Kidney tubule cell (primary cell): Measurements from ENCODE around the gene PRDM16.

Experiments used
- DNase-seq: peaks from one replicate; pipeline ENCODE4 v3.0.0-alpha.2; 2018; ENCODE audit warnings: low spot score

Gene PRDM16

GRCh38 chr1:3417082-3417739, 348.2 kb downstream of the PRDM16 start:
- no peak for DNase-seq

DNA sequence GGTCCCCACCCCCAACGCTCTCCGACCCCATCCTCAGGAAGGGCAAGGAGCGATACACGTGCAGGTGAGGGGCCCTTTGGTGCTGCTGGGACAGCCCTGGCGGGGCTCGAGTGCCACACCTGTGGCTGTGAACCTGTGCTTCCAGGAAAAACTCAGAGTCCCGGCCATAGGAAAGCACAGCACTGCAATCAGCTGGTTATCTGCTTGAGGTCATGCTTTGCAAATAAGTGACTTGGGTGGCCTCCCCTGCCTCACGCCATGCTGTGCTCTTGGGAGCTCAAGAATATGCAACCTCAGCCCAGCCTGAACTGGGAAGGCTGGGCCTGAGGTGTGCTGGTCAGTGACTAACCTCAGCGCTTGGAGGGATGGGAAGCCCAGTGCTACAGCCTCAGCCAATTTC, 348.9 kb downstream of the PRDM16 start:
- DNase-seq, result no peak

- no peak for DNase-seq
Measured at GRCh38 chr1:3418600-3418999, 349.6 kb downstream of the PRDM16 start.

- DNase-seq, result no peak
Measured at GRCh38 chr1:3419415-3420204, 350.6 kb downstream of the PRDM16 start.

GRCh38 chr1:3420218-3420951, 351.4 kb downstream of the PRDM16 start:
- no peak for DNase-seq

DNA sequence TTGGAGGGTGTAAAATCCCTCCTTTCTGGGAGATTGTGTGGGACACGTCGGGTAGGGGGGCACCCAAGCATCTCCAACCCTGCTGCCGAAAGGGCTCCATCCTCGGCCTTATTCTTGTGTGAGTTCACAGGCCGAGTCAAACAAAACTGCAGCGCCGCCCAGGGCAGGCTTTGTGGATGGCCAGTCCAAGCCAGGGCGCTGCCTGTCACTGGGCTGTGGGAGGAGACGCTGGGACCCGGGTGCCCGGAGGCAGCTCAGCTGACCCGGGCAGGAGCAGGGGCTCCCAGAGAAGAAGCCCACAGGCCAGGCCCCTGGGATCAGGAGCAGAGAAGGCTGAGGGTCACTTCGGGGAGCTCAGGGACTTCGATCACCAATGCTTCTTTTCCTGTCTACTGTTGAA, 353.6 kb downstream of the PRDM16 start:
- no peak for DNase-seq

- DNase-seq, result no peak
Measured at GRCh38 chr1:3423245-3423829, 354.3 kb downstream of the PRDM16 start.

DNA sequence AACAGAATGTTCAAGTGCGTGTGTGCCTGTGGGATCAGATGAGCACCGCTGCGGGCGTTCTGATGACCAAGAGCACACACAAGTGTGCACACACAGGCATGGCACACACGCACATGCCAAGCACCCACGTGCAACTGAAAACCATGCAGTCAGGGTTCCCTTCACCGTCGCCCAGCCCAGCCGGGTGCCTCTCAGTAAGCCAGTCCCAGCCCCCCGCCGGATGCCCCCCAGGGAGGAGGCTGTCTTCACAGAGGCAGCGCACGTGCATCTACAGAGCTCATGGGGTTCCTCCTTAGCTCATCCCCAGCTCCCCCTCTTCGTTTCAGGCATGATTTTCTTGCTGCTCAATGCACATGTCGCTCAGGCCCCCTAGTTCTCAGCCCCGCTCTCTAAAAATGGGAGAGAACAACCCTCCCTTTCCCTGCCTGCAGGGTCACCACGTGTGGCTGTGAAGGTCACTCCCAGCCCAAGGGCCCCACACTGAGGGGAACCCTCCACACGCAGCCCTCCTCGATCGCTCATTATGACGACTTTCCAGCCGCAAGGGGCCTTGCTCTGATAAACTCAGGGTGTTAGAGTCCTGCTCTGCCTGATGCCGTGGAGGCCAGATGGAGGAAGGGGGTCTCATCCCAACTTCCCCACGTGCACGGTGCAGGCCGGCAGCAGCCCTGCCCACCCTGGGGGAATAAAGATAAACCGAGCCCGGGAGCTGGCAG, 355.1 kb downstream of the PRDM16 start:
- DNase-seq, result no peak

GRCh38 chr1:3425486-3426215, 356.6 kb downstream of the PRDM16 start:
- DNase-seq, result no peak

- DNase-seq, result no peak
Measured at GRCh38 chr1:3426956-3427535, 358.0 kb downstream of the PRDM16 start.

GRCh38 chr1:3427711-3428704, 359.0 kb downstream of the PRDM16 start:
- no peak for DNase-seq

- no peak for DNase-seq
Measured at GRCh38 chr1:3428899-3429298, 359.9 kb downstream of the PRDM16 start.

- DNase-seq, result no peak
Measured at GRCh38 chr1:3429320-3429719, 360.3 kb downstream of the PRDM16 start.

DNA sequence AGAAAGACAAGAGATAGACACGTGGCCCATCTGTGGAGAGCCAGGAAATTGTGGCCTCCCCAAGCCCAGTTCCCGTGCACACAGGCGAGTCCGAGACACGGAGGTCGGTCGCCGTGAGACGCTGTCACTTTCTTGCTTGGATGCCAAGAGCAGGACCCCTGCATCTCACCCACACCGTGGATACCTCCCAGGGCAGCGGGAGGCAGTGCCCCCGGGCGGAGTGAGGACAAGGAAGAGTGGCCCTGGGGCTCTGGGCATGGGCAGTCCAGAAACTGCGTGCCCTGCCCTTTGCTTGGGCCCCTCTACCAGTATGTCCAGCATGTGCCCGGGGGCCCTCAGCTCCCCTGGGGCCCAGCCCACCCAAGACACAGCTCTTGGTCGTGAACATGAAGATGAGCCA, 360.8 kb downstream of the PRDM16 start:
- no peak for DNase-seq

DNA sequence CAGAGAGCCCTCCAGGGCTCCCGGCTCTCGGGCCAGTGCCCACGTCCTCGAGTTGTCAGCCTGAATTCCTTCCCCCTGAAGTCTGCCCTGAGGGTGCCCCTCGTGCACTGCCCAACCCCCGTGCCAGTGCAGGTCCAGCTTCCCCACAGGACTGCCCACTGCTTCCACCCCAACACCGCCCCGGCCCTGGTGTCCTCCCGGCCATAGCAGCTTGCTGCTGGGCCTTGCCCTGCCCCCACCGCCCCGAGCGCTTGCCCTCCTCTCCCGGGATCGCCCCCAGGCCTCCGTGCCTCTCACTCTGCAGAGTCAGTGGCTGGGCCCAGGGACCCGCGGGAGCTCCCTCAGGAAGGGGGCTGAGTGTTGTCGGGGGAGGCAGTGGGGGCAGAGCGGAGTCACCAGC, 361.4 kb downstream of the PRDM16 start:
- DNase-seq, result no peak

DNA sequence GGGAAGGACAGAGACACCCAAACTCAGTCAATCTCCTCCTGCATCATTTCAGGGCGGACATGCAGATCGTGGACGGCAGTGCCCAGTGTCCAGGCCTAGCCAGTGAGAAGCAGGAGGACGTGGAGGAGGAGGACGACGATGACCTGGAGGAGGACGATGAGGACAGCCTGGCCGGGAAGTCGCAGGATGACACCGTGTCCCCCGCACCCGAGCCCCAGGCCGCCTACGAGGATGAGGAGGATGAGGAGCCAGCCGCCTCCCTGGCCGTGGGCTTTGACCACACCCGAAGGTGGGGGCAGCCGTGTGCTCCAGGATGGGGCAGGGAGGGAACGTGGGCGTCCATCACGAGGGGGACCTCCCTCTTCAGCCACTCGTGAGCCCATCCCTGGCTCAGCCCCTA, 361.8 kb downstream of the PRDM16 start:
- DNase-seq, result no peak

GRCh38 chr1:3431266-3431665, 362.3 kb downstream of the PRDM16 start:
- no peak for DNase-seq

DNA sequence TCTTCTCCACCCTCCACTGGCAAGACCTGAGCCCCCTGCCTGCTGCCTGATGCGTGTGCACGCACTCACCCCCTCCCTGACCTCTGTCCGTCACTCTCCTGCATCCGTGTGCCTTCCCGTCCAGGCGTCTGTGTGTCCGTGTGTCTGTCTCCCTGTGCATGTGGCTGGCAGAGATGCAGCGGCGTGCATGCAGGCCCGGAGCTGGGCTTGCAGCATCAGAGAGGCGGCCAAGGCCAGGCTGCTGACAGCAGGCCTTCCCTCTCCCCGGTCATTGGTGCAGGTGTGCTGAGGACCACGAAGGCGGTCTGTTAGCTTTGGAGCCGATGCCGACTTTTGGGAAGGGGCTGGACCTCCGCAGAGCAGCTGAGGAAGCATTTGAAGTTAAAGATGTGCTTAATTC, 362.7 kb downstream of the PRDM16 start:
- DNase-seq, result no peak

DNA sequence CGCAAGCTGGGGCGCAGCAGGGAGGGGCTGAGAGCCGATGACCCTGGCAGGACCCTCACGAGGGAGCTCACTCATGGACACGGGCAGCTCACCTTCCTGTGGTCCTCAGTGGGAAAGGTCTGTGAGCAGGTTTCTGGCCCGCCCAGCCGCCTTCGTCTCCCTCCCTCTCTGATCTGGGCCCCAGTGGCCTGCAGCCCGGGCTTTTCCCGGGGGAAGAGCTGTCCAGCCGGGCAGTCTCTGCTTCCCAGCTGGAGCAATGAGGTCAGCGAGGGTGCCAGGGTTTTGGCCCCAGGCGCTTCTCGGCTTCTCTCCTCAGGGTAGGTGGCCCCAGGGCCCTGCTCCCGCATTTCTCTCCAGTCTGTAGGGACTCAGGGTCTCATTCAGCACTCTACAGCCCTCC, 363.3 kb downstream of the PRDM16 start:
- no peak for DNase-seq

- no peak for DNase-seq
Measured at GRCh38 chr1:3433076-3433475, 364.1 kb downstream of the PRDM16 start.
